HepG2 (cell line): ENCODE measurements around the gene HLA-DOA. TPM values are rescaled to one million over a fixed set of nuclear protein-coding genes. Genes with fewer than 3 reads are reported as not detected.

Experiments
- BORCS8-MEF2B ChIP-seq: sonication (generic); formaldehyde crosslinking; IDR thresholded peaks from 2 replicates; pipeline ENCODE4 v1.8.0; 2022; ENCODE audit warnings: mild to moderate bottlenecking, missing genetic modification reagents
- FOXP4 ChIP-seq: sonication (generic); formaldehyde crosslinking; IDR thresholded peaks from 2 replicates; pipeline ENCODE4 v1.4.0; 2020; ENCODE audit warnings: missing genetic modification reagents
- HNRNPL ChIP-seq: fragments of 200-400 bp; formaldehyde crosslinking; IDR thresholded peaks from 2 replicates; pipeline ENCODE4 v1.6.1; 2017; ENCODE audit warnings: mild to moderate bottlenecking, low read depth, low read length
- PAF1 ChIP-seq: IDR thresholded peaks from 2 replicates; pipeline ENCODE4 v1.6.1; 2016; ENCODE audit warnings: missing genetic modification reagents, missing compliant biosample characterization
- ZBTB20 ChIP-seq: sonication (generic); formaldehyde crosslinking; IDR thresholded peaks from 2 replicates; pipeline ENCODE4 v1.8.1; 2023; ENCODE audit warnings: missing genetic modification reagents, low read depth, mild to moderate bottlenecking, borderline replicate concordance
- ZFP41 ChIP-seq: sonication (generic); formaldehyde crosslinking; IDR thresholded peaks from 2 replicates; pipeline ENCODE4 v1.4.0; 2020; ENCODE audit warnings: mild to moderate bottlenecking, missing genetic modification reagents, borderline replicate concordance
- ZNF337 ChIP-seq: sonication (generic); formaldehyde crosslinking; IDR thresholded peaks from 2 replicates; pipeline ENCODE4 v1.5.1; 2020; ENCODE audit warnings: missing genetic modification reagents, low read depth, mild to moderate bottlenecking, borderline replicate concordance
- ZNF446 ChIP-seq: sonication (generic); formaldehyde crosslinking; IDR thresholded peaks from 2 replicates; pipeline ENCODE4 v1.5.0; 2020; ENCODE audit warnings: mild to moderate bottlenecking, missing genetic modification reagents
- ZNF543 ChIP-seq: sonication (generic); formaldehyde crosslinking; IDR thresholded peaks from 2 replicates; pipeline ENCODE4 v1.4.0; 2020; ENCODE audit warnings: mild to moderate bottlenecking, missing genetic modification reagents
- ZSCAN12 ChIP-seq: sonication (generic); formaldehyde crosslinking; IDR thresholded peaks from 2 replicates; pipeline ENCODE4 v1.9.0; 2021; ENCODE audit warnings: mild to moderate bottlenecking, missing genetic modification reagents
- polyA plus RNA-seq, 8 experiments: library from polyadenylated mRNA; depleted of rRNA in 3 of 8; stranded (reverse) in 7 of 8; unstranded in 1 of 8; fragments of >200 nt; fragmentation: Illumina TruSeq in 4 of 8; extraction: Trizol in 4 of 8; gene quantifications; 2 replicates each; pipeline versions ENCODE4 v1.2.1 to v1.2.3, GENCODE V29; 2011 to 2016; ENCODE audit warnings: low read depth in 4 of 8, missing spikeins in 1 of 8, mixed read lengths in 1 of 8; ENCODE audit not compliant: insufficient read depth in 1 of 8
- total RNA-seq, 5 experiments: library from RNA; depleted of rRNA; stranded (reverse); fragments of >200 nt; fragmentation: Illumina TruSeq; extraction: Trizol; gene quantifications; 2 replicates each; pipeline ENCODE4 v1.2.3, GENCODE V29; 2016; ENCODE audit warnings: low read depth in 1 of 5
- TF ChIP-seq, protein P1 (sequence below): fragments of 450-650 bp; IDR thresholded peaks from 2 replicates; pipeline ENCODE4 v1.6.1; 2016

HLA-DOA gene
- total and polyA plus RNA-seq, 2 of the 13 experiments (the other 11 are each of a cell fraction or from before 2014, with no cell fraction given) = 0.03 to 0.09 TPM

GRCh38 chr6:32971581-32972352, 37.6 kb downstream of the HLA-DOA start (continued):
- TF ChIP-seq ZNF446 (CRISPR knock-in tag) = no peak
- peak; percentile 66; the same call in 1 of the 2 replicates for TF ChIP-seq ZFP41 (CRISPR knock-in tag)
- TF ChIP-seq HNRNPL = peak; percentile 82
- peak; percentile 21; the same call in 1 of the 2 replicates for TF ChIP-seq PAF1
- no peak; the same call in 1 of the 2 replicates for TF ChIP-seq ZBTB20
- peak; percentile 38; the same call in 1 of the 2 replicates for TF ChIP-seq ZSCAN12 (CRISPR knock-in tag)
- peak; percentile 48 for TF ChIP-seq BORCS8-MEF2B (CRISPR knock-in tag)
- no peak for TF ChIP-seq ZNF337
- TF ChIP-seq, protein P1, sequence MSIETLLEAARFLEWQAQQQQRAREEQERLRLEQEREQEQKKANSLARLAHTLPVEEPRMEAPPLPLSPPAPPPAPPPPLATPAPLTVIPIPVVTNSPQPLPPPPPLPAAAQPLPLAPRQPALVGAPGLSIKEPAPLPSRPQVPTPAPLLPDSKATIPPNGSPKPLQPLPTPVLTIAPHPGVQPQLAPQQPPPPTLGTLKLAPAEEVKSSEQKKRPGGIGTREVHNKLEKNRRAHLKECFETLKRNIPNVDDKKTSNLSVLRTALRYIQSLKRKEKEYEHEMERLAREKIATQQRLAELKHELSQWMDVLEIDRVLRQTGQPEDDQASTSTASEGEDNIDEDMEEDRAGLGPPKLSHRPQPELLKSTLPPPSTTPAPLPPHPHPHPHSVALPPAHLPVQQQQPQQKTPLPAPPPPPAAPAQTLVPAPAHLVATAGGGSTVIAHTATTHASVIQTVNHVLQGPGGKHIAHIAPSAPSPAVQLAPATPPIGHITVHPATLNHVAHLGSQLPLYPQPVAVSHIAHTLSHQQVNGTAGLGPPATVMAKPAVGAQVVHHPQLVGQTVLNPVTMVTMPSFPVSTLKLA = peak; percentile 50
- peak; percentile 73 for TF ChIP-seq ZNF543 (CRISPR knock-in tag)
- peak; percentile 34; the same call in 1 of the 2 replicates for TF ChIP-seq FOXP4 (CRISPR knock-in tag)
